ENCODE data around the gene LILRB3.
A peak's percentile ranks its signal among the peaks of the same experiment; 100 is the strongest.
"Not testable (repeated sequence)": the region's sequence is repeated elsewhere in the genome, so short reads cannot be mapped to it uniquely, and the experiment has no call there.

The LILRB3 gene

DNA sequence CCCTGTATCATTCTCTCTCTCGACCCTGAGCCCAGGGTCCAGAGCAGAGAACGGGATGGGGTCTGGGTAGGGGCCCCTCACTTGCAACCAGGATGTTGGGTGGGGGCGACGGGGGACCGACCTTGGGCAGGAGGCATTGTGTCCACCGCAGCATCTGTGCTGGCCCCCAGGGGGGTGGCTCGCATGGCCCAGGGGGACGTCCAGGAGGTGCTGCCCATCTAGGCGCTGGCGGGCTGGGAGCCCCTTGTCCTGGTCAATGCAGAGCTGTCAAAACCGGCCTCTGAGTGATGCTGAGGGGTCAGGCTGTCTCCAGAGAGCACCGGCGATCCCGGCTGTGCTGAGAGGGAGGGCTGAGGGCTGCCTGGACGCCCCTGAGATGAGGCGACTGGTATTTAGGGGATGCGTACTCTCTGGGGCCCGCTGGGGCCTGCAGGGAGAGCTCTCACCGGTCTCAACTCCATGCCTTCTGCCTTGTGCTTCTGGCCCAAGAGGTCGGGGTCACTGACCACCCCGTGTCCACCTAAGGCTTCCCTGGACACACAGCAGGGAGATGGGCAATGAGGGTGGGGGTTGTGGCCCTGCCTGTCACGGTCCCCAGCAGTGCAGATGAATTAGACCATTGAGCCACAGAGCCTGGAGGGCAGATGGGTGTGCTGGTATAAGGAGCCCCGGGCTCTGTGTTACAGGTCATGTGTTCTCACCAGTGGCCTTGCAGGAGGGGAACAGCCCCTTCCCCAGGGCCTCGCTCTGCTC, 13.6 kb downstream of the LILRB3 start:
- no peak for DNase-seq

DNA sequence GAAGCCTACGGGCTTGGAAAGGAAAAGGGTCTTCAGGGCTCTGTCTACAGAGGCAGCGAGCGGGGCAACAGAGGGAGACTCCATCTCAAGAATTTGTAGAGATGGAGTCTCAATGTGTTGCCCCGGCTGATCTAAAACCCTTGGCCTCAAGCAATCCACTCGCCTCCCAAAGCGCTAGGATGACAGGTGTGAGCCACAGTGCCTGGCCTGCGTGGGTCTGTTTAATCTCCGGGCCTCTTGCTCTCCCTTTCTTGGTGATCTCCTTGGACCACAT, 14.1 kb downstream of the LILRB3 start:
- no peak for DNase-seq

DNA sequence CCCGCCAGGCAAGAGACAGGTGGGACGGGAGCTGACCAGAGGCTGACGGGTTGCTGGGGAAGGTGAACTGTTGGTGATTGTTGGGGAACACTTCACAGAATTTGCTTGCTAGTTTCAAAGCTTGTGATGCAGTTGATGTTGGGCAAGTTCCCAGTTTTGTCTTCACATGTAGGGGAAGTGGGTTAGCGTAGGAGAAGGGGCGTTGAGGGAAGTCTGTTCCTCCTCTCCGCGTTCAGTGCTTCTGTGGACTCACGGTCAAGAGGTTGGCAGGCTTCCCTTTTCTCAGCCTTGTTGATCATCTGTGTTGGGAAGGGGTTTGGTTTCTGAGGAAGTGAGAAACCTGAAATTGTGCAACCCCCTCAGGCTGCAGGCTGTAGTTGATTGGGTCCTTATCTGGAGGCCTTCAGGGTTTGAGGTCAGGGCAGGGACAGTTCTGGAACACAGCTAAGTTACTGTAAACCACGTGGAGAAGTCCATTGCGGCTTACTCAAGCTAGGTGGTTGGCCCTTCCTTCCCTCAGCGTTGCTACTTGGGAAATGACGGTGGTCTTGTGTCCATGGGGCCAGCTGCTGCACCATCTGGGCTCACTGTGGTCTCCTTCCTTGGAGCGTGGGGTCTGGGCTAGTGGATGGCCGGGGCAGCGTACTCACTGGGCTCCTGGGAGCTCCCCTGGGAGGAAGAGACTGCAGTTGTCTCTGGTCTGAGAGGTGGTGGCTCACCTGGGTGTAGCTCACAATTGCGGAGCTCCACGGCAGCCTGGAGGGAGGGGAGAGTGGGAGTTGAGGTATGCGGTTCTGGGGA, 14.6 kb downstream of the LILRB3 start:
- no peak for DNase-seq

DNA sequence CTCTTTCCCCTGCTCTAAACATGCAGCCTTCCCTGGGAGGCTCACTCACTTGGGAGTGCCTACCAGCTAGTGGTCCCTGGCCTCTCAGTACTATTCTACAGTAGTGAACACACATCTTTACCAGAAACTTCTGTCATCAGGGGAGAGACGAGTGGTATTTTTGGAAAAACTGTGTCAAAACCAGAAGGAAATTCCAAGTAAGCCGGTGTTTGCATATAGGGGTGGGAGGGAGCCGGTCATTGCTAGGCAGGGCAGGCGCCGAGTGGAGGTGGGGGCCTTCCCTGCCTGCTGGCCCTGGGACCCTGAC, 15.2 kb downstream of the LILRB3 start:
- DNase-seq = no peak

DNA sequence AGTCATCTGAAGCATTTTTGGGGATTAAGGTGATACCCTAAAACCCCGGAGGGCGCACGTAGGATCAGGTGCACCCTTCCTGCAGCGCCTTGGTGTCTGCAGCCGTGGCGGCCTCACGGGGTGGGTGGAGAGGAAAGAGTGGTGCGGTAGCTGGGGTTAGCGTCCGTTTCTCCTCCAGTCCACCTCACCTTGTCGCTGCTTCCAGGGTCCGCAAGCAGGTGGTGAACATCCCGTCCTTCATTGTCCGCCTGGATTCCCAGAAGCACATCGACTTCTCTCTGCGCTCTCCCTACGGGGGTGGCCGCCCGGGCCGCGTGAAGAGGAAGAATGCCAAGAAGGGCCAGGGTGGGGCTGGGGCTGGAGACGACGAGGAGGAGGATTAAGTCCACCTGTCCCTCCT, 15.6 kb downstream of the LILRB3 start:
- not testable (repeated sequence) for DNase-seq

DNA sequence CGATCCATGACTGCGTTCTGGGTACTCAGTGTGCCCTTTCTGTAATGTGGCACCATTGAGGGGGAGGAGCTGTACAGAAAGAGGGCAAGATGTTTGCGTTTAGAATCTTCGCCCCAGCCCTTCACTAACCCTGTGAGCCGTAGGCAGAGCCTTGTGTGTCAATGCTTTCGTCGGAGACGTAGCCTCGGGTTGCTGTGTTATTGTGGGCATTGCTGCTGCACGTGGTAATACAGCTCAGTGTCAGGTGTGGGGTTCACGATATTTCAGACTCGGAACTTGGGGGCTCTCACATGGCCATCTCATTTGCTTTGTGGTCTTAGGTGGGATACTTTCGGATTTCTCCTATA, 16.0 kb downstream of the LILRB3 start:
- no peak for DNase-seq

DNA sequence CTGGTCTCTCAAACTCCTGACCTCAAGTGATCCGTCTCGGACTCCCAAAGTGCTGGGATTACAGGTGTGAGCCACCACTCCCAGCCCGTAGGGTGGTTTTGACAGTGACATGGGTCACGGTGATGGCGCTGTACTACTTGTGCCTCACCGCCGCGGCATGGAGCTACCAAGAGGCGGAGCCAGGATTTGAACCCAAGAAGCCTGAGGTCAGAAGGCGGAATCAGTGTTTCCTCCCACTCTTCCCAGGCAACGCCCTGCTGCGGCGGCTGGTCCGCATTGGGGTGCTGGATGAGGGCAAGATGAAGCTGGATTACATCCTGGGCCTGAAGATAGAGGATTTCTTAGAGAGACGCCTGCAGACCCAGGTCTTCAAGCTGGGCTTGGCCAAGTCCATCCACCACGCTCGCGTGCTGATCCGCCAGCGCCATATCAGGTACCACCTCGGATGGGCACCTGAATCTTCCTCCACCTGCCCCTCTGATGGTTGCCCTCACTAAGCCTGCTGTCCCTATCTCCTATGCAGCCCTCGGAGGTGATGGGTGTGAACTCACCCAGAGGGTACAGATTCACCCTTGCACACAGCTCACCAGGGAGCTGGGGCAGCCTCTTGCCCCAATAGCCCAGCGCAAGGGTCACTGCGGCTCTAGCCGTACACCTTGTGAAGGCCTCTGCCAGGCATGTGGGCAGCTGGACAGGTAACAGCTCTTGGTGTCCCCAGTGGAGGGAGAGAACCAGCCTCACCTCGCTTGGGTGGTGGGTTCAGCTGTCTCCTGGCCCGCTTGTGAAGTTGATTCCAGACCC, 16.6 kb downstream of the LILRB3 start:
- no peak for DNase-seq

DNA sequence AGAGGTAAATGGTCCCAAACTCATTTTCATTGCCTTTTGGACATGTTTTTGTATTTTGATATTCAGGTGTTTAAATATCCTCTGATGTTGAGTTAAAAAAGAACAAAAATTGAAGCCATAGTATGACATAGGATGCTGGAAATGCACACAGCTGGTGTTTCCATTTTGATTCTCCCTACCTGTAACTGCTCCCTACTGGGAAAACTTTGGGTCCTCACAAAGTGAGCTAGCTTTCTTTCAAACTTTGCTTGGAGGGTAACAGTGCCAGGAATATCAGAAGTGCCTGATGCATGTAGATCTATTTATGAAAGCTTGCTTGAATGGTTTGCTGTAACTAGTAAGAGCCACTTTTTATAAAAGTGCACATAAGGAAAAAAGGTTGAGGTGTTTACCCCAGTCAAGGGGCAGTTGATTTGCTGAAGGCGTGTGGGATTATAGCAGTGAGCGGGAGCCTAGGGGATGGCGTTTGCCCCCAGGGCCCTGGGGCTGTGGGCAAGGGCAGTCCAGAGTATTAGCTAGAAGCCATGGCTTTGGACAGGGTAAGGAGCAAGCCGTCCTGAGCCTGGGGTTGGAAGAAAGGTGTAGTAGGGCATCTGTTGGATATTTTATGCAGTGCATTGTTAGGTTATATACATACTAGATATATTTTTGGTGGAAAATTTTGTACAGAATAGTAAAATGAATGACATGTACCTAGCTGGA, 17.9 kb downstream of the LILRB3 start:
- DNase-seq = no peak

DNA sequence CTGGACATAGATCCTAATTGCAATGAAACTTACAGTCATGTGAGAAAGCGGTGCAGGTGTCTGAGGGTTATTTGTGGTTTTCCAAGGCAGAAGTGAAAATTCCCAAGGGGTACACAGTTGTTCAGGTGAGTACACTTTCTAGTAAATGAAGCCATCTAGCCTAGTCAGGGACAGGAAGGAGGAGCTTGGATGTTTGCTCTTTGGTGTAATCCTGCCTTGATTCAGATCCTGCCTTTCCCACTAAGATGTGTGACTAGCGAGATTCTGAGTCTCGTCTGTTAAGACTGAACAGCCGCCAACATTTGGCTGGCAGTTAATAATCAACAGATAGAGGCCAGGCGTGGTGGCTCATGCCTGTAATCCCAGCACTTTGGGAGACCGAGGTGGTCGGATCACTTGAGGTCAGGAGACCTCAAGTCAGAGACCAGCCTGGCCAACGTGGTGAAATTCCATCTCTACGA, 19.6 kb downstream of the LILRB3 start:
- DNase-seq = peak; percentile 32

DNA sequence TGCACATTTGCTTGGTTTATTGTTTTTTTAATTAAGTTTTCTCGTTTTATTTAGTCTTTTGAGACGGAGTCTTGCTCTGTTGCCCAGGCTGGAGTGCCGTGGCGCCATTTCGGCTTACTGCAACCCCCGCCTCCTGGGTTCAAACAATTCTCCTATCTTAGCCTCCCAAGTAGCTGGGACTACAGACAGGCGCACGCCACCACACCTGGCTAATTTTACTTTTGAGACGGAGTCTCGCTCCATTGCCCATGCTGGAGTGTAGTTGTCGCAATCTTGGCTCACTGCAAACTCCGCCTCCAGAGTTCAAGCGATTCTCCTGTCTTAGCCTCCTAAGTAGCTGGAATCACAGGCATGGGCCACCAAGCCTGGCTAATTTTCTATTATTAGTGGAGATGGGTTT, 20.8 kb downstream of the LILRB3 start:
- peak; percentile 23 for DNase-seq

DNA sequence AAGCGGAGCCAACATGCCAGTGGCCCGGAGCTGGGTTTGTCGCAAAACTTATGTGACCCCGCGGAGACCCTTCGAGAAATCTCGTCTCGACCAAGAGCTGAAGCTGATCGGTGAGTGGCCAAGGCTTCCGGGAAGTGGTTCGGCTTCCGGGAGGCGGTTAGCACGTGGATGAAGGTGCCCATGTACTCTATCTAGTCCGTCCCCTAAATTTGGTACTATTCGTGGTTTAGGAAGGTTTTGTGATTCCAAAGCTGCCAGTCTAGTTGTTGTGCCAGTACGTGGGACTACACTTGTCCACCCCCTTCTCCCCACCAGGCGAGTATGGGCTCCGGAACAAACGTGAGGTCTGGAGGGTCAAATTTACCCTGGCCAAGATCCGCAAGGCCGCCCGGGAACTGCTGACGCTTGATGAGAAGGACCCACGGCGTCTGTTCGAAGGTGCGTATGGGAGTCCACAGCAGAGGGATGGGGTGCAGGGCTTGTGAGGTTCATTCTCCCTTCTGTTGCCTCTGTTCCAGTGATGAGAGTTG, 21.6 kb downstream of the LILRB3 start:
- DNase-seq = no peak

DNA sequence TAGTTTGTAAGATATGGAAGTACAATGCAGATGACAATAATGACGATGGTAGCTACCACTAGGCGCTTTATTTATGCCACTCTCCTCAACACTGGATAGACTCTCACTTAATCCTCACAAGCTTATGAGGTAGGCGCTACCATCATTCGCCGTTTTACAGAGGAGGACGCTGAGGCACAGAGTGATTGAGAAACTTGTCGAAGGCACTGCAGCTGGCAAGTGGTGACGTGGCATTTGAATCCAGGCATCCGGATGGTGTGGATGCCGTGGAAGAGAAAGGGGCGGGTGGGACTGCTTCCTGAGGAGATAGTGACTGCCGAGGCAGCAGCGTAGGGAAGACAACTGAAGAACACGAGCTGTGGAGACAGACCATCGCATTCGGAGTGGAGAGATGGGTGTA, 23.4 kb downstream of the LILRB3 start:
- no peak for DNase-seq

DNA sequence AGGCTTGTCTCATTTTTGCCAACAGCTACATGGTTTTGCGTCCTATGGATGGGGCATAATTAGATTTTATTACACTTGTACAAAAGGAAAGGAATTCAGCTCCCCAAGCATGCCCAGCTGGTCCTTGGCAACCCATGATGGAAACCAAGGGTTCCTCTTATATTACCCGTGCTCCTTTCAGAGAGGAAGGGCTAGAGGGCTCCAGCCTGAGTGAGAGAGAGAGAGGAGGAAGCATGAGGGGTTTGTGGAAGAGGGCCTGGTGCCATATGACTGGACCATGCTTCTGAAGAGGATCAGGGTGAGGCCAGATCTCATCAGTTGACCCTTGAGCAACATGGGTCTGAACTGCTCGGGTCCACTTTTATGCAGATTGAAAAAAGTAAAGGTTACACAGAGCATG, 25.7 kb downstream of the LILRB3 start:
- DNase-seq = no peak

DNA sequence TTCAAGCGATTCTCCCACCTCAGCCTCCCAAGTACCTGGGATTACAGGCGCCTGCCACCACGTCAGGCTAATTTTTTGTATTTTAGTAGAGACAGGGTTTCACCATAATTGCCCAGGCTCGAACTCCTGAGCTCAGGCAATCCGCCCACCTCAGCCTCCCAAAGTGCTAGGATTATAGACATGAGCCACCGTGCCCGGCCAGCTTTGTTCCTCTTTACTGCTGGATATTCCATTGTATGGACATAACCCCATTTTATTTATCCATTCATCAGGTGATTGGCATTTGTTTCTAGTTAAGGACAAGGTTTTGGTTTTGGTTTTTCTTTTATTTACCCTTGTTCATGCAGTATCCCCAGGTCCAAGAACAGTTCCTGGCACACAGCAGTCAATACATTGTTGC, 26.3 kb downstream of the LILRB3 start:
- no peak for DNase-seq

DNA sequence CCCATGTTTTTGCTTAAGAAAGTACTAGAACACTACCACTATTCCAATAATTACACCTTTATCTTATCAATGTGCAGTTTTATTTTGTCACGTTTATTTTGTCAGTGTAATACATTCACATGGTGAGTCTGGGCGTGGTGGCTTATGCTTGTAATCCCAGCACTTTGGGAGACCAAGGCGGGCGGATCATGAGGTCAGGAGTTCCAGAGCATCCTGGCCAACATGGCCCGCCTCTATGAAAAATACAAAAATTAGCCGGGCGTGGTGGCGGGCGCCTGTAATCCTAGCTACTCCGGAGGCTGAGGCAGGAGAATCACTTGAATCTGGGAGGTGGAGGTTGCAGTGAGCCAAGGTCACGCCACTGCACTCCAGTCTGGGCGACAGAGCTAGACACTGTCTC, 28.3 kb downstream of the LILRB3 start:
- not testable (repeated sequence) for DNase-seq

DNA sequence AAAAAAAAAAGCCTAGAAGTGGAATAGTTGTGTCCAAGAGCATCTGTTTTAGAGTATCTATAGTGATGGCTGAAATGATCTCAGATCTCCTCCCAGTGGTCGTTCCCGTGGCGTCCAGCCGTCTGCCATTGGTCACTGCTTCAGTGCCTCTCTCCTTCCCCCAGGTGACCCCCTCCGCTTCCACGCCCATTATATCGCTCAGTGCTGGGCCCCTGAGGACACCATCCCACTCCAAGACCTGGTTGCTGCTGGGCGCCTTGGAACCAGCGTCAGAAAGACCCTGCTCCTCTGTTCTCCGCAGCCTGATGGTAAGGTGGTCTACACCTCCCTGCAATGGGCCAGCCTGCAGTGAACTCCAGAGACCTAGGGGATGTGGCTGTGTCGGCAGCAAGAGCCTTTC, 29.8 kb downstream of the LILRB3 start:
- no peak for DNase-seq

DNA sequence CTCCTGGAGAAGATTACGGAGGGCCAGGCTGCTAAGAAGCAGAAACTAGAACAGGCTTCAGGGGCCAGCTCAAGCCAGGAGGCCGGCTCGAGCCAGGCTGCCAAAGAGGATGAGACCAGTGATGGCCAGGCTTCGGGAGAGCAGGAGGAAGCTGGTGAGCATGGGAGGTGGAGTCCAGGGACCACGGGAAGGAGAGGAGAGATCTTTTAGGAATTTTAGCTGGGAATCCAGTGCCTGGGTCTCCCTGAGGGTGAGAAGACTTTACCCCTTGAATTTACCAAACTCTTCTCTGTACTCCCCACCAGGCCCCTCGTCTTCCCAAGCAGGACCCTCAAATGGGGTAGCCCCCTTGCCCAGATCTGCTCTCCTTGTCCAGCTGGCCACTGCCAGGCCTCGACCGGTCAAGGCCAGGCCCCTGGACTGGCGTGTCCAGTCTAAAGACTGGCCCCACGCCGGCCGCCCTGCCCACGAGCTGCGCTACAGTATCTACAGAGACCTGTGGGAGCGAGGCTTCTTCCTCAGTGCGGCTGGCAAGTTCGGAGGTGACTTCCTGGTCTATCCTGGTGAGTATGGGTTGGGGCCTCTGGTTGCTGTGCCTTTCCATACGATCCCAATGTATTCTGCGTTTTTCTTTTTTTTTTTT, 30.9 kb downstream of the LILRB3 start:
- no peak for DNase-seq

DNA sequence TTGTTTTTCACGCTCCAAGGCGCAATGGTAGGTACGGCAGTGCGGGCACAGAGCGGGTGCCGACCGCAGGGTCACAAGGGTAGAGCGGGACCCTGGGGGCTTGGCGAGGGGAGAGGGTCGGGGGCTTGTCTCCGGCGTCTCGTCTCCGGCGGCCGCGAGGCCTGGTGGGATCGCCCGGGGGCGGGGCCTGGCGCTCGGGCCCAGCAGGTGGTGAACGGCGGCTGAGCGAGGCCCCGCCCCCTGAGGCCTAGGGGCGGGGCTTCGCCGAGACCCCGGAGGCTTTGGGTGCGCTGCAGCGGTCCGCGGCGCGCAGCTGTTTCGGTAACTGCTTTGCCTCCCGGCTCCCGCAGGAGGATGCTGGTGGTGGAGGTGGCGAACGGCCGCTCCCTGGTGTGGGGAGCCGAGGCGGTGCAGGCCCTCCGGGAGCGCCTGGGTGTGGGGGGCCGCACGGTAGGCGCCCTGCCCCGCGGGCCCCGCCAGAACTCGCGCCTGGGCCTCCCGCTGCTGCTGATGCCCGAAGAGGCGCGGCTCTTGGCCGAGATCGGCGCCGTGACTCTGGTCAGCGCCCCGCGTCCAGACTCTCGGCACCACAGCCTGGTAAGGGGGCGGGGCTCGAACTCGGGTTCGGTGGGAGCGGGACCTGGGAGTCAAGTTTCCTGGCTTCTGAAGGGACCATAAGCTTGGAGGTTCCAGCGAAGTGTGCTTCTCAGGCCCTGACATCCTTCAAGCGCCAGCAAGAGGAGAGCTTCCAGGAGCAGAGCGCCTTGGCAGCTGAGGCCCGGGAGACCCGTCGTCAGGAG, 31.6 kb downstream of the LILRB3 start, which contains the start of gene TSEN34:
Gene TSEN34 (plus strand): TSS at position 298 of the 800 bp plus-strand sequence. CDS start 57 bp downstream, at position 355.
- DNase-seq = peak; percentile 79

DNA sequence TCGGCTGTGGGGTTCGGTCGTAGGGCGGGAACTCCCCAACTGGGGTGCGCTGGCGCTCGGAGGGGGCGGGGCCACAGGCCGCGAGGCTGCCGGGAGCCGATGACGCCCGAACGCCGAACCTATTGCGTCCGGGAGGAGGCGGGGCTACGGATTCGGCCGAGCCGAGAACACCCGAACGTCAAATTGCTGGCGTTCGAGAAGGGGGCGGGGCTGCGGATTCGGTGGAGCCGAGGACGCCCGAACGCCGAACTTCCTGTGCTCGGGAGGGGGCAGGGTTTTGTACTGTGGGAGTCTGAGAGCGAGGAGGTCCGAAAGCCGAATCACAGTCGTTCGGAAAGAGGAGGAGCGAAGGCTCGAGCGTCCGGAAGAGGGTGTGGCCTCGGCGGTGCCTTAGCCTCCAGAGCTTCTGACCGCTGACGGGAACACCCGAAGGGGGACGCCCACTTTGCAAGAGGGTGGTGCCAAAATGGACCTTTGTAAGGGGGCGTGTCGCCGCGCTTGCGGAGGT, 32.2 kb downstream of the LILRB3 start:
- peak; percentile 100 for DNase-seq

DNA sequence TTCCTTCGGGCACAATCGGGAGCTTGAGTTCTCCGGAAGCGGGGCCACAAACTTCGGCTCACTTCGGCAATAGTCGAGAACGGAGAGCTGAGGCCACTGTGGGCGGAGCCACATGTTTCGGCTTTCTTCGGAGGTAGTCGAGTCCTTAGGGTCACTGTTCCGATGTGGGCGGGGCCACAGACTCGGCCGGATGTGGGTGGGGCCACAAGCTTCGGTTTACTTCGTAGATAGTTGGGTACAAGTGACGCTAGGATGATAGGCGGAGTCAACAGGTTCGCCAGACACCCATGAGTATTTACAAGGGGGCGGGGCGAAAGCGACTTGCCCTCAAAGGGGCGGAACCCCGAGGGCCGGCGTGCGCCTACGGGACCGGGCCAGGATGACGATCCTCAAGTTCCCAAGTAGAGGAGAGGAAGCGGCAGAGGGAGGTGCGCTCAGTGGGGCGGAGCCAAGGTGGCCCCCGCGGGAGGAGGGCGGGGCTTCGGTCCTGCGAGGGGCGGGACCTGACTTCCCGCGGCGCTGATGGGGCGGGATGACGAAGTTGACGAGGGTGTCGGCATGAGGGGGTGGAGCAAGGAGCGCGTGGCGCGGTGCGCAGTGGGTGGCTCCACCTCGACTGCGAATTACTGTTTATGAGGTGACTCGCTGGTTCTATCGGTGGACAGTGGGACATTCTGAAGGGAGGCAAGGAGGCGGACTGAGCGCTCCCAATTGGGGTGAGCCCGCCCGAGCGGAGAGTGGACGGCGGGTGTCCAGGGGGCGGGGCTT, 32.9 kb downstream of the LILRB3 start:
- DNase-seq = peak; percentile 100

Measured in kidney glomerular epithelial cell (primary cell).